Activated CD8-positive, alpha-beta memory T cell treated with anti-CD3 and anti-CD28 coated beads, Interleukin-2, amount 10 ng/mL, durations not matched to agents 7 days and 5 days (primary cell): Measurements from ENCODE around the gene MYPN. TPM values are rescaled to one million over a fixed set of nuclear protein-coding genes. Genes with fewer than 3 reads are reported as not detected.
"Not testable (repeated sequence)": the region's sequence is repeated elsewhere in the genome, so short reads cannot be mapped to it uniquely, and the experiment has no call there.

Experiments used
- ATAC-seq: fragments of 150-1000 bp; cut with Tn5 transposase; one replicate; pipeline ENCODE4 v1.10.0; 2021; ENCODE audit warnings: moderate library complexity
- CTCF ChIA-PET: fragments of 350-600 bp; sonication (Branson Sonifier 250); formaldehyde crosslinking; loops from one replicate; lab custom pipeline; 2021; ENCODE audit warnings: antibody characterized with exemption; lab: Charles Lee
- DNase-seq: peaks from one replicate; pipeline ENCODE4 v3.0.0-alpha.2; 2020
- H3K27ac Mint-ChIP-seq: one replicate; pipeline ENCODE4 v1.8.0; 2021; ENCODE audit warnings: mild to moderate bottlenecking, mixed read lengths
- H3K27me3 Mint-ChIP-seq: one replicate; pipeline ENCODE4 v1.8.0; 2021; ENCODE audit warnings: mixed read lengths
- H3K36me3 Mint-ChIP-seq: one replicate; pipeline ENCODE4 v1.8.0; 2021; ENCODE audit warnings: mild to moderate bottlenecking, mixed read lengths
- H3K4me1 Mint-ChIP-seq: one replicate; pipeline ENCODE4 v1.8.0; 2021; ENCODE audit warnings: mixed read lengths
- H3K4me3 Mint-ChIP-seq: one replicate; pipeline ENCODE4 v1.8.0; 2021; ENCODE audit warnings: mild to moderate bottlenecking, moderate library complexity, mixed read lengths
- H3K9me3 Mint-ChIP-seq: one replicate; pipeline ENCODE4 v1.8.0; 2022; ENCODE audit warnings: low read depth, mixed read lengths
- total RNA-seq, 2 experiments: library from RNA; stranded (reverse); gene quantifications; one replicate each; pipeline ENCODE4 v1.2.3, GENCODE V29; 2021

Gene MYPN
- total RNA-seq, 2 experiments from 2014 or later = not detected

GRCh38 chr10:68235111-68235510 lies 125.8 kb downstream of the MYPN start:
- Mint-ChIP-seq H3K27ac (no peak overlapping the region), H3K36me3 (no peaks in the 10 kb centered on the region), H3K4me3 (no peak overlapping the region), H3K4me1 (peaks cover 9% of the 10 kb centered on the region), H3K27me3 (peaks cover 33% of the 10 kb centered on the region), H3K9me3 (no peaks in the 10 kb centered on the region)
- no peak for DNase-seq
- no peak for ATAC-seq
- CTCF ChIA-PET = interaction anchor here (1.7 kb wide), 1 partner anchor 22 kb away, joined by 4 read pairs; no protein-coding TSS in a partner anchor

- Mint-ChIP-seq H3K27me3 (peaks cover 30% of the 10 kb centered on the region), H3K4me3 (no peak overlapping the region)
Observed at GRCh38 chr10:68235581-68235980, 126.3 kb downstream of the MYPN start.

GRCh38 chr10:68237173-68237572 lies 127.9 kb downstream of the MYPN start:
- Mint-ChIP-seq H3K36me3 (no peaks in the 10 kb centered on the region), H3K4me3 (no peak overlapping the region), H3K27ac (no peak overlapping the region), H3K27me3 (peaks cover 20% of the 10 kb centered on the region), H3K4me1 (no peaks in the 10 kb centered on the region), H3K9me3 (no peaks in the 10 kb centered on the region)
- ATAC-seq (no peak), DNase-seq (no peak)
- CTCF ChIA-PET = no interaction called here

More at GRCh38 chr10:68235581-68235980, 126.3 kb downstream of the MYPN start:
- peaks cover 8% of the 10 kb centered on the region for H3K4me1 Mint-ChIP-seq
- H3K9me3 Mint-ChIP-seq = no peaks in the 10 kb centered on the region
- ATAC-seq (no peak), DNase-seq (no peak)
- H3K27ac Mint-ChIP-seq = no peak overlapping the region
- CTCF ChIA-PET = interaction anchor here (1.7 kb wide), 1 partner anchor 22 kb away, joined by 4 read pairs; no protein-coding TSS in a partner anchor
- no peaks in the 10 kb centered on the region for H3K36me3 Mint-ChIP-seq

GRCh38 chr10:68238371-68238770 lies 129.1 kb downstream of the MYPN start:
- Mint-ChIP-seq H3K4me1 (no peaks in the 10 kb centered on the region), H3K36me3 (no peaks in the 10 kb centered on the region), H3K4me3 (no peak overlapping the region), H3K27me3 (peaks cover 11% of the 10 kb centered on the region), H3K9me3 (no peaks in the 10 kb centered on the region), H3K27ac (no peak overlapping the region)
- ATAC-seq = no peak
- CTCF ChIA-PET = no interaction called here
- no peak for DNase-seq

- Mint-ChIP-seq H3K36me3 (no peaks in the 10 kb centered on the region), H3K9me3 (no peaks in the 10 kb centered on the region), H3K4me3 (no peak overlapping the region), H3K4me1 (no peaks in the 10 kb centered on the region), H3K27ac (no peak overlapping the region), H3K27me3 (peaks cover 4% of the 10 kb centered on the region)
- DNase-seq (no peak), ATAC-seq (no peak)
- CTCF ChIA-PET = interaction anchor here (1.8 kb wide), 1 partner anchor 8 kb away, joined by 9 read pairs; no protein-coding TSS in a partner anchor
Observed at GRCh38 chr10:68239069-68239468, 129.8 kb downstream of the MYPN start.

GRCh38 chr10:68239596-68240150 lies 130.4 kb downstream of the MYPN start:
- DNase-seq = no peak
- ATAC-seq = no peak
- Mint-ChIP-seq H3K9me3 (no peaks in the 10 kb centered on the region), H3K4me1 (no peaks in the 10 kb centered on the region), H3K27me3 (peaks cover 3% of the 10 kb centered on the region), H3K4me3 (no peak overlapping the region), H3K27ac (no peak overlapping the region), H3K36me3 (no peaks in the 10 kb centered on the region)
- CTCF ChIA-PET = interaction anchor here (1.8 kb wide), 1 partner anchor 9 kb away, joined by 9 read pairs; no protein-coding TSS in a partner anchor

GRCh38 chr10:68242051-68242450 lies 132.8 kb downstream of the MYPN start:
- Mint-ChIP-seq H3K4me3 (no peak overlapping the region), H3K27me3 (no peaks in the 10 kb centered on the region), H3K27ac (no peak overlapping the region), H3K9me3 (no peaks in the 10 kb centered on the region), H3K4me1 (no peaks in the 10 kb centered on the region), H3K36me3 (no peaks in the 10 kb centered on the region)
- CTCF ChIA-PET = no interaction called here
- no peak for DNase-seq
- ATAC-seq = no peak

- H3K27ac Mint-ChIP-seq, H3K36me3 Mint-ChIP-seq, DNase-seq, H3K27me3 Mint-ChIP-seq, H3K4me1 Mint-ChIP-seq, H3K9me3 Mint-ChIP-seq, H3K4me3 Mint-ChIP-seq, ATAC-seq: not testable (repeated sequence)
- CTCF ChIA-PET = interaction anchor here (1.4 kb wide), 1 partner anchor 34 kb away, joined by 4 read pairs; no protein-coding TSS in a partner anchor
Observed at GRCh38 chr10:68246397-68246796, 137.1 kb downstream of the MYPN start.

GRCh38 chr10:68247931-68248330 lies 138.6 kb downstream of the MYPN start:
- H3K36me3 Mint-ChIP-seq = no peaks in the 10 kb centered on the region
- H3K4me3 Mint-ChIP-seq = no peak overlapping the region
- H3K9me3 Mint-ChIP-seq = no peaks in the 10 kb centered on the region
- ATAC-seq (no peak), DNase-seq (no peak)
- H3K27ac Mint-ChIP-seq = no peak overlapping the region
- H3K4me1 Mint-ChIP-seq = no peaks in the 10 kb centered on the region
- no peaks in the 10 kb centered on the region for H3K27me3 Mint-ChIP-seq
- CTCF ChIA-PET = interaction anchor here (1.4 kb wide), 1 partner anchor 35 kb away, joined by 4 read pairs; no protein-coding TSS in a partner anchor

GRCh38 chr10:68249297-68249696 lies 140.0 kb downstream of the MYPN start:
- no peak overlapping the region for H3K27ac Mint-ChIP-seq
- CTCF ChIA-PET = no interaction called here
- no peaks in the 10 kb centered on the region for H3K36me3 Mint-ChIP-seq
- no peak overlapping the region for H3K4me3 Mint-ChIP-seq
- DNase-seq (no peak), ATAC-seq (no peak)
- H3K4me1 Mint-ChIP-seq = no peaks in the 10 kb centered on the region
- H3K27me3 Mint-ChIP-seq = no peaks in the 10 kb centered on the region
- H3K9me3 Mint-ChIP-seq = no peaks in the 10 kb centered on the region

GRCh38 chr10:68251151-68251550 lies 141.9 kb downstream of the MYPN start:
- ATAC-seq (no peak), DNase-seq (no peak)
- Mint-ChIP-seq H3K27ac (no peak overlapping the region), H3K4me3 (no peak overlapping the region), H3K4me1 (no peaks in the 10 kb centered on the region), H3K36me3 (no peaks in the 10 kb centered on the region), H3K9me3 (no peaks in the 10 kb centered on the region), H3K27me3 (peaks cover 5% of the 10 kb centered on the region)
- CTCF ChIA-PET = no interaction called here

- Mint-ChIP-seq H3K4me3 (no peak overlapping the region), H3K9me3 (no peaks in the 10 kb centered on the region), H3K27ac (no peak overlapping the region), H3K4me1 (no peaks in the 10 kb centered on the region), H3K27me3 (peaks cover 12% of the 10 kb centered on the region), H3K36me3 (no peaks in the 10 kb centered on the region)
- DNase-seq (no peak), ATAC-seq (no peak)
- CTCF ChIA-PET = interaction anchor here (0.9 to 1.6 kb wide), 2 partner anchors 26 to 39 kb away, joined by 3 read pairs; no protein-coding TSS in a partner anchor
Observed at GRCh38 chr10:68251625-68252495, 142.6 kb downstream of the MYPN start.

- no peak for ATAC-seq
- H3K27me3 Mint-ChIP-seq = peaks cover 19% of the 10 kb centered on the region
- no peaks in the 10 kb centered on the region for H3K9me3 Mint-ChIP-seq
- no peak overlapping the region for H3K4me3 Mint-ChIP-seq
- no peak overlapping the region for H3K27ac Mint-ChIP-seq
- CTCF ChIA-PET = interaction anchor here (1.2 to 1.6 kb wide), 2 partner anchors 28 to 49 kb away, joined by 3 to 4 read pairs; no protein-coding TSS in a partner anchor
- no peaks in the 10 kb centered on the region for H3K36me3 Mint-ChIP-seq
- no peaks in the 10 kb centered on the region for H3K4me1 Mint-ChIP-seq
- no peak for DNase-seq
Observed at GRCh38 chr10:68253346-68253745, 144.1 kb downstream of the MYPN start.
